NCI-H2196 treated with DMSO at 0.1 percent for 48 hours (cell line): ENCODE results near the gene MUC4.
"Not testable (repeated sequence)": the region's sequence is repeated elsewhere in the genome, so short reads cannot be mapped to it uniquely, and the experiment has no call there.

Experiments
- DNase-seq: peaks from one replicate; lab custom pipeline; 2025; ENCODE audit not compliant: unreplicated experiment; lab: John Stamatoyannopoulos, UW

The MUC4 gene

DNA sequence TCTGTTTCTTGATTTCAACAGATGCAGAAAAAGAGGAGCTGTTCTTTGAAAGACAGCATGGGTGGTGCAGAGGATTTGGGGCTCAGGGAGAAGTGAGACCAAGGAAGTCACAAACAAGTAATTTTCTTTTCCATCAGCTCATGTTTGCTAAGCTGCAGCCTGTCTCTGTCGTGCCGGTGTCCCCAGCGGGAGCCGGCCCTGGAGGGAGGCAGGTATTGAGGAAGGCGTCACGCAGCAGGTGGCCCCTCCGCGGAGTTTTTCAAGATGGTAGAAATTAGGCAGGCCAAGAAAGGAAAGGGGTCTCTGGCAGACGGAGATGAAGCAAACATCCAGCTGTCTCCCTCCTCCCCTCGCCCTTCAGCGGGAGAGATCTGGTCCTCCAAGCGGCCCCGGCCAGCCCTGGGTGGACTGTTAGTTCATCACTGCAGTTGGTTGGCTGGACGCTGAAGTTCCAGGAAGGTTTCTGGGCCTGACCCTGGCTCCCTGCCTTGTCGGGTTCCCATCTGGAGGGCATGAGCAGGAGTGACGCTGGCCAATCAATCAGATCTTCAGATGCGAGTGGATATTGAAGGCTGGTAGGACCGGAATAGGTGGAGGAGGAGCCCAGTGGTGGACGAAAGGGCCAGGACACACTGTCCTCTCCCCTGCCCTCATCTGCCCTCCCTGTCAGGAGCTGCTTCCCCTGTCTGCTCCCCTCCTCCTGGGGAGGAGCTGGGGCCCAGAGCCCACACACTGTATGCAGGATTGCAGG is 27.7 kb upstream of the MUC4 start:
- DNase-seq: no peak

DNA sequence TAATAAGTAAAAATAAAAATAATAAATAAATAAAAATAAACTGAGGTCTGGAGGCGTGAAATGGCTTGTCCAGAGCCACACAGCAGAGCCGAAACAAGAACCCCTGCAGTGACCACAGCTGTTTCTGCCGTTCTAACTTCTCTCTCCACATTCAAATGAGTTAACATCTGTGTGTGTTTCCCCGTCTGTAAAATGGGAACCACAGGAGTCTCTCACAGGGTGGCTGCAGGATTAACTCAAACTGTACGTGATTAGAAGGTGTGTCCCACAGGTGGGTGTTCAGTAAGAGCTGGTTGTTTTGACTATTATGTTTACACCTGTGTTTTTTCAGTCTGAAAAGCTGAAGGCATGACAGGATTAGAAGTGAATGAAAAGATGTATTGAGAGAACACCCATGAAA is 27.0 kb upstream of the MUC4 start:
- no peak for DNase-seq

DNA sequence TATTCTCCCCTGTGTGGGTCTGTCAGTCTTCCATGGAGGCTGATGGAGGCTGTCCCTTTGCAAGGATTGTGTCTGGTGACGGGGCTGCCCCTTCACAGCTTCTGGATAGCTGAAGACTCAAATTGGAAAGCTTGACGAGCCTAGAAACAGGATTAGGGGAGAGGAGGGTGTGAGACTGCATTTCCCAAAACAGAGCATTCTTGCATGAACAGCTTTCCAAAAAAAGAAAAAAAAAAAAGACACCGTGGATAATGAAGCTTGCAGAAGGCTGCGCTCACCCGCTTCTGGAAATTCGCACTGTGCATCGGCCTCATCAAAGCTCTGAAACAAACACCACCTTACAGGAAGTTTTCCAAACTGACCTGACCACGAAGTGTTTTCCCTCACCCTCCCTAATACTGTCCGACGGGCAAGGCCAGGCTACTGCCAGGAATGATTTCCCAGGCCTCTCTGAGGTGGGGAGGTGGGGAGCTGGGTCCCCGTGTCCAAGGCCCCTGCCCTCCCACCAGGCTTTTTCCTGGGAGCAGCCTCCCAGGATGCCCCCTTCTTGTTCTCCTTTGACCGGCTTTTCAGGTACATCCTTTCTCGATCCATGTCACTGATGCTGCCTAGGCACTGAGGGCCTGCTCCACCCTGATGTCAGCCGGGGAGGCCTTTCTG is 24.9 kb upstream of the MUC4 start:
- DNase-seq: no peak

DNA sequence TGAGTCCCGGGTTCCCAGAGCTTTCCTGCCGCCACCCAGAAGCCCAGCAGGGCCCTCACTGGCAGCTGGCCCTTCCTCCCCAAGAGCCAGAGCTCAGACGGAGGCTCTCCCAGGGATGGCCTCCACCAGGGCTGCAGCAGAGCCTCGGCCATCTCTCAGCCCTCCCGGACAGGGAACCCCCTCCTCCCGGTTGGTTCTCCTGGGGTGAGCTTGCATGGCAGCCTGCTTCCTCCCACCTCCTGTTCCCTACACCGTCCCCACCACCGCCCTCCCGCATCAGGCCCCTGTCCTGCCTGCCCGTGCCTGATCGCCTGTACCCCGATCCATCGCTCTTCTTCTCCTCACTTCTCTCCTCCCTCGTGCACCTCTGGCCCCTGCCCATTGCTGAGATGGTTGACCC is 24.1 kb upstream of the MUC4 start:
- DNase-seq: no peak

DNA sequence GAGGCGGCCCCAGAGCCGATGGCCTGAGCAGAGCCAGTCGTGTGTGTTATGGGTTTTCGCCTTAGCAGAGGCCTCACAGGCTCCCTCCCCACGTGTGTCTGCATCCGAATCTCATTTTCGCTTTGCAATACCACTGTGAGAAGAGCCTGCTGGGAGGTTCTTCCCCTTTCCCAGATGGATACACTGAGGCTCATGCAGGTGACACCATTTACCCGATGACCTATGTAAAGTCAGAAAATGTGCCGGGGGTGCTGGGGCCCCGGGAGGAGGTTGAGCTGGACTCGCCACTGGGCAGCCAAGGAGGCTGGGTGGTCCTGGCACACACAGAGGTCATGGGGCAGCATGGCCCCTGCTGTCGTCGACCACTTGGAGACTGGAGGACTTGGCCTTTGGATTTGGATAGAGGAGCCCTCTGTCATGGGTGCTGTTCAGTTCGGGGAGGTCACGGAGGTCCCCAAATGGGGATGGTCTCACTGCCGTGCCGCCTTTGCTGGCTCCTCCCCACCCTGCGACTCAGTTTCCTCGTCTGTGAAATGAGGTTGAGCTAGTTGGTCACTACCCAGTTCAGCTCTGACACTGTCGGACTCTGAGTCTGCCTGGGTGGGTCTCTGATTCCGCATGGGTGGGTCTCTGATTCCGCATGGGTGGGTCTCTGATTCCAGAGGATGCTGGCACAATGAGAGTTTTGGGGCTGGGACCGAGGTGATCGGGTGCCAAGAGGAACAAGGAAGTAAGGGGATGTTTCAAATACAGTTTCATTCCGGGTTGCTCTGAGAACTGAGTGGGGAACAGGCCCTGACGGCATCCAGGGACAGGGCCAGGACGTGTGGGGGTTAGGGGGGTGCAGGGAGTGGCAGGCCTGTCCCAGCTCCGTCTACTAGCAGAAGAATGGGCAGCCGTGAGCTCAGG is 23.2 kb upstream of the MUC4 start:
- DNase-seq: no peak

DNA sequence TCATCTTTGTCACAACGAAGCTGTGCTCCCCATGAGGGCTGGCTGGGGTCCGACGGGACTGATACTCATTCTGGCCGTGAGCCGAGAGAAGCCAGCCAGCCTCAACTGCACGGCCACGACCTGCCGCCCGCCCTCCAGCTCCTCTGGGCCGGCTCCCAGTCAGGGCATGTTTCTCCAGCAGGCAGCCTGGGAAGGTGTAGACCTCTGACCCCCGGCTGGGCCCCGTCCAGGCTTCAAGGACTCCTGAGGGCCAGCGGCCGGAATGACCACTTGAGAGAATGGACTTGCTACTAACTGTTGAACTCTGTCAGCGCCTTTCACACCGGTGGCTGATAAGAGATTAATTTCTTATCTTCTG is 18.1 kb upstream of the MUC4 start:
- no peak for DNase-seq

DNA sequence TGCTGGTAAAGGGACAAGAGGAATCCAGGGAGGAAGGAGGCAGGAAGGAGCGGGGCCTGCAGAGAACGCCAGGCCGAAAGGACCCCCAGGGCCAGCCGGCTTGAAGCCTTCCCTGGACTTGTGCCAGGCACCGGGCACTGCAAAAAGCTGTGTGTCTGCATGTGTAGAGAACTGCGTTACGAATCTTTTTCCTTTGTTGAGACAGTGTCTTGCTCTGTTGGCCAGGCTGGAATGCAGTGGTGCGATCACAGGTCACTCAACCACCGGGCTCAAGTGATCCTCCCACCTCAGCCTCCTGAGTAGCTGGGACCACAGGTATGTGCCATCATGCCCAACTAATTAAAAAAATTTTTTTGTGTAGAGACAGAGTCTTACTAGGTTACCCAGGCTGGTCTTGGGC is 17.0 kb upstream of the MUC4 start:
- DNase-seq: no peak

DNA sequence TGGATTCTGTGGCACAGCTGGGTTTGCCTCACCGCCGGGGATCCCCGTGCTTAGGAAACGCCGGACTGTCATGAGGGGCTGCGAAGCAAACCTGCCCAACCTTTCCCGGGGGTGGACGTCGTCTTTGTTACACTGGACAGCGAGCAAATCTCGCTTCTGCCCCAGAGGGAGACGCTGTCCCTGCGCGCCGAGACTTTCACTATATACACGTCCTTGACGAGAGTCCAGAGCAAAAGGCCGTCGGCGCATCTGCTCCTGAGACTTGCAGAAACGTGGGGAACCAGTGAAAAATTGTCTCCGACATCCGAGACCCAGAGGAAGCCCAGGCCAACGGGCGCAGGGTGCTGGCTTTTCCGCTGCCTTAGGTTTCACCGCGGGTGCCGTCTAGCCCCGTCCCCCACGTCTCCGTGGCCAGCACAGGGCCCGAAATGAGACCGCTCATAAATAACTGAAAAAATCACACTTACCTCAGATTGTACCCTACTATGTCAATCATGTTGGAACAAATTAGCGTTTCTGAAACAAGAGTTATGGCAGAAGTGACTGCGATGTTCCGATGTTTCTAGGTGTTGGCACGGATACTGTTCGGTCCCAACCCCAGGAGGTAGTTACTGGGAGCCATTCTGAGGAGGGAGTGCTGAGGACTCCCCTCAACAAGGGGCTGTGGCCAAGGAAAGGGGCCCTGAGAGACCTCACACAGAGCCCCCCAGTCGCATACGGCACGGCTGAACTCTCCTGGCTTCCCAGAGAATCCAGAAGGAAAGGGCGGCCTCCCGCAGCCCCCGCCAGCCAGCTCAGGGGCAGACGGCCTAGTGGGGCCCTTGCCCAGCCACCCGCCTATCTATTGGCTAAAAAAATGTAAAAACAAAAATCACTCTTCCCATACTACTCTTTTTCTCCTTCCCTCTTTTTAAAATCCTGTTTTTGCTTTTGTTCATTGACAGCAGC is 14.4 kb upstream of the MUC4 start:
- no peak for DNase-seq

DNA sequence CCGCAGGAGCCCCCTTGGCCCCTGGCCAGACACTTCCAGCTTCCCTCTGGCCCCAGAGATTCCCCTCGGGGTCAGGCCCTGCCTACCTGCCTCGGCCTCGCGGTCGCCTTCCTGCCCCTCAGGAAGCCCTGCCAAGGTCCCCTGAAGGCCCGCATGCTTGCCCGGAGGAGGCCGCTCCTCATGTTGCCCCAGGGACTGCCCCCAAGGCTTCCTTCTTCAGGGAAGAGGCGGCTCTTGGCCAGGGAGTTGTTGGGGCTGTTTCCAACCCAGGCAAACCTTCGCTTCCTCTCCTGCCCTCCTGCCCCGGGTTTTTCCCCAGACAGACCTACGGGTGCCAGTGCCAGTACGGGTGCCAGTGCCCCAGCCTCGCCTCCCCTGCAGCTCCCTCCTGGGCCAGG is 13.5 kb upstream of the MUC4 start:
- no peak for DNase-seq

DNA sequence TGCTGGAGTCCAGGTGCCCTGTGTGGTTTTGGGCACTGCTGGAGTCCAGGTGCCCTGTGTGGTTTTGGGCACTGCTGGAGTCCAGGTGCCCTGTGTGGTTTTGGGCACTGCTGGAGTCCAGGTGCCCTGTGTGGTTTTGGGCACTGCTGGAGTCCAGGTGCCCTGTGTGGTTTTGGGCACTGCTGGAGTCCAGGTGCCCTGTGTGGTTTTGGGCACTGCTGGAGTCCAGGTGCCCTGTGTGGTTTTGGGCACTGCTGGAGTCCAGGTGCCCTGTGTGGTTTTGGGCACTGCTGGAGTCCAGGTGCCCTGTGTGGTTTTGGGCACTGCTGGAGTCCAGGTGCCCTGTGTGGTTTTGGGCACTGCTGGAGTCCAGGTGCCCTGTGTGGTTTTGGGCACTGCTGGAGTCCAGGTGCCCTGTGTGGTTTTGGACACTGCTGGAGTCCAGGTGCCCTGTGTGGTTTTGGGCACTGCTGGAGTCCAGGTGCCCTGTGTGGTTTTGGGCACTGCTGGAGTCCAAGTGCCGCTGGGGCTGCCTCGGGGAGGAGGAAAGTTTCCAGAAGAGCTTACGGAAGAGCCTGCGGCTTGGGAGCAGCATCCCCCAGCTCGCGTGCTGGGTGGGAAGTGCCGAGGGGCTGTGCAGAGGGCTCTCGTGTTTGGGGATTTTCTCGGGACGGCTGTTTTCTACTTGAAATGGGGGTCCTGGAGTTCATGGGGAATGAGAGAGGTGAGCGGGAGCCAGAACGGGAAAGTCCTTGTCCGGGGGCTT is 12.9 kb upstream of the MUC4 start:
- DNase-seq: not testable (repeated sequence)

DNA sequence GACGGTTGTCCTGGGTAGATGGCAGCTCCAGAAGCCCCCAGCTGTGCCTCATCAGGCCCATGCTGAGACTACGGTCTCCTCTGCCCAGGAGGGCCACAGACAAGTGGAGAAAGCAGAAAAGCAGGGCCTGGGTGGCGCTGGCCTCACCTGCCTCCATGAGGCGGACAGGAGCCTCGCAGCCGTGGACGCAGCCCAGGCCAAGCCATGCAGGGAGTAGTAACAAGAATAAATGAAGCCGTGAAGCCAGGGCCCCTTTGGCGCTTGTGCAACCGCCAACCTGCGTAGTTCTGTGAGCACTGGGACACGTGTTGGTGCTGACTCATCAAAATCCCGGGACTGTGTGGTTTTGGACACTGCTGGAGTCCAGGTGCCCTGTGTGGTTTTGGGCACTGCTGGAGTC is 12.3 kb upstream of the MUC4 start:
- DNase-seq: no peak

DNA sequence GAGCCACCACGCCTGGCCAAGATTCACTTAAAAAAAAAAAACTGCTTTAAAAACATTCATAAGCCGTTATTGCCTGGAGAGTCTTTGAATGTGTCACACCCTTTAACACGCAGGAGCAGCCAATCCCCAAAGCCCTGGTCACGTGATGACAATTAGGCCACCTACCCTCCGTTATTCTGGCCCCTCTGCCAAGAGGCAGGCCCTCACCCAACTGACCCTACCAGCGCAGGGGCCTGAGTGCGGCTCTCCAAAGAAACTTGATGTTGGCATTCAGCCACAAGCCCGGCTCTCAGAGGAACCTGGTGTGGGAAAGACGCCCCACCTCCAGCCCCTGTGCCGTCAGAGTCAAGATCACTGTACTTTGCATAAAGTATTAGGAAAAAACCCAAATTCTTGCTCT is 11.6 kb upstream of the MUC4 start:
- no peak for DNase-seq

DNA sequence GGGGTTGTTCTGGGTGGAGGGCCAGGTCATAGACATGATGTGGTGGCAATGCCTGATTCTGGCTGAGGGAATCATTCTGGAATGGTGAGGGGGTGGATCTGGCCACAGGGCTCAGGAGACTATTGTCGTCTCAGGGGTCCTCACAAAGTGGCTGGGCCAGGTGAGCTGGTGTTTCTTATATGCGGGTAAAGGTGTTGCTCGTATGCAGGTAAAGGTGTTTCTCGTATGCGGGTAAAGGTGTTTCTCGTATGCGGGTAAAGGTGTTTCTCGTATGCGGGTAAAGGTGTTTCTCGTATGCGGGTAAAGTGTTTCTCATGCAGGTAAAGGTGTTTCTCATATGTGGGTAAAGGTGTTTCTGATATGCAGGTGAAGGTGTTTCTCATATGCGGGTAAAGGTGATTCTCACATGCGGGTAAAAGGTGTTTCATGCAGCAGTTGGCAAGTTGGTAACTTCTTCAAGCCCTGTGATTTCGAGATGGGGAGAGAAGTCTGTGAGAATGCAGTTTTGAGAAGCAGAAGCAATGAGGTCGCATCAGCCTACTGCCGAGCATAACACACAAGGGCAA is 10.5 kb upstream of the MUC4 start:
- no peak for DNase-seq

DNA sequence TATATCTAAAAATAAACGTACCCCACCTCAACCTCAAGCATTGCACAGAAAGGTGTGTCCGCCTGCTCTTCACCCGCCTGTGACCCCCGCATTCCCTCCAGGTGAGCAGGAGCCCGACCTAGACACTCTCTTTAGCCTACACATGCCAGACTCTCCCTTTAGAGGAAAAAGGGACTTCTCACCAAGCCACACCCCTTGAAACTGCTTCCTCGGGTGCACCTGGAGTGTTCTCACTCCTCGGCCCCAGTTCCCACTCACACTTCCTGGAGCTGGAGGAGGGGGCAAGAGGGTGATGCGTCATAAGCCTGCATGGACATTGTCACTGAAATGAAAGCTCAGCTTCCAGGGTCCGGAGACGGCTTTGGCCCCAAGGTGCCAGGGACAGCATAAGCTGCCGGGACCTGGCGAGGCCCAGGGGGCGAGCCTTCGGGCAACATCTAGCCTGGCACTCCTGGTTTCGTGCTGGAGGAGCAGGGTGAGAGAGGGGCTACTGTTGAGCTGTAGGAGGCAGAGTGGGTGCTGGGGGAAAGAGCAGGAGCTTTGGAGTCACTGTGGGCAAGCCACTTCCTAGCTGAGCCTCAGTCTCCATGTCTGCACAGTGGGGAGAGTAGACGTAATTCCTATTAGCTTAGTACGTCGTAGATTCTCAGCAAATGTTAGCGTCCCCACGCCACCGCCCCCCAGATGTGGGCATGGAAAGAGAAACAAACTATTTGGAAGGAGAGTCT is 9.8 kb upstream of the MUC4 start:
- DNase-seq: no peak

DNA sequence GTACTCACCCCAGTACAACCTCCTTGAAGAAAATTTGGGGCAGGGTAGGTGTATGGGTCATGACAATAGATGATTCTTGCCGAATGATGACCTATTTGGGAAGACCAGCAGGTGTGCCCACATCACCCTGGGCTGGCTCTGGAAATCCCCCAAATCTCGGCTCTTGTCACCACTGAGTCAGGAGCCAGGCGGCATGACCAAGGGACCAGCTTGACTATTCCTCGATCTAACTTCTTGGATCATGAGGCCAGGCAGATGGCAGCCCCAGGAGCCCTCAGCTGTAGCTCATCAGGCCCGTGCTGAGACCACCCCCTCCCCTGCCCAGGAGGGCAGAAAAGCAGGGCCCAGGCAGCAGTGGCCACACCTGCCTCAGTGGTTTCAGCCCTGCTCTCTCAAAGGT is 9.2 kb upstream of the MUC4 start:
- DNase-seq: no peak

DNA sequence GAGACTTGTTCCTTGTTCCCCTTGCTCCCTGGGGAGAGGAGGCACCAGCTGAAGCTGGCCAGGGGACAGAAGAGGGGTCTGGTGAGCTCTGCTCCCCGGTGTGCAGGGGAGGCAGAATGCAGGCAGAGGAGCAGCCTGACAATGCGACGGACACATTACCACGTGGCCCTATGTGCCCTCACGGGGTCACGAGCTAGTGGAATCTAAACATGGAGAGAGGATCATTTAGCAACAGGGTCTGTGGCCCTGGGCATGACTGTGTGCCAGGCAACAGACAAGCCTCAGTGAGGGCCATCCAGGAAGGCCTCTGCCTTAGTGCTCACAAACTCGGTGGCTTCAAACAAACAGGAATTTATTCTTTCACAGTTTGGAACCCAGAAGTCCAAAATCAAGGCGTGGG is 8.5 kb upstream of the MUC4 start:
- DNase-seq: no peak

DNA sequence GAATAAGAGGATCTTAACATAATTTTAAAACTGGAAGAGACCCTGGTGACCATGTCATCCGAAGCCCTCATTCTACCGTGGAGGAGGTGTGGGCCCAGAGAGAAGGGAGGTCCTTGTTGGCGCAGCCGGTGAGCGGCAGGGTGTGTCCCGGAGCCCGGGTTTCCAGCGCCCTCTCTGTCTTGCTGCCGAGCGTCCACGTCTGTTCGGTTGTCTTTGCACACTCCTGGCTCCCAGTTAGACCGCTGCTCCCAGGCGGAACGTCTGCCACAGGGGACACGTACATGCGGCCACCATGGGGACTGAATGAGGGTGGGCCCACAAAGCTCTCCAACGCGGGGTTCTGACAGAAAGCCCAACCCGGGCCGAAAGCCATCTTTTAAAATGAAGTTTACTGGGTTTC is 6.6 kb upstream of the MUC4 start:
- no peak for DNase-seq

DNA sequence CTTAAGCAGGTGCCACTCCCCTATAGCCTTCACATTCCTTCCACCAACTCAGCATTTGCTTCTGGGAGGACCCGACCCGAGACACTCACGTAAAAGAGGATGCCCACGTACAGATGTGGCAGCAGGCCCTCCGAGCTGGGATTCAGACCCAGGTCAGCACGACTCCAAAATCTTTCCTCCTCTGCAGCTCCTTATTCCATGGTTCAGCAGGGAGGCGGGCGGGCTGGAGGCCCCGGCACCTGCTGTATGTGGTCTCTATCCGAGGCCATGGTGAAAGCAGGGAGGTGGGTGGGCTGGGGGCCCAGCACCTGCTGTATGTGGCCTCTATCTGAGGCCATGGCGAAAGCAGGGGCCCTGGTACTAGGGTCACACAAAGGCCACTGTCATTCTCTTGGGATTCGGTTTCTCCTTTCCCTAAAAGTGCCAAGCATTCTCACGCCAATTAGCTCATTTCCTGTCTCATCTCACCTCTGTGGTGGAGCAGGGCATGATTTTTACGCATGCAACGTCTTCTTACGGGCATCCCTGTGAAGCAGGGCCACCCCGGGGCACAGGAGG is 5.9 kb upstream of the MUC4 start:
- DNase-seq: no peak
